Forelimb muscle (tissue), 1 donor: ENCODE measurements around the gene TMEM229B. TPM values are rescaled to one million over a fixed set of nuclear protein-coding genes. Genes with fewer than 3 reads are reported as not detected.

Experiments used
- DNase-seq: peaks from one replicate; pipeline ENCODE4 v3.0.0-alpha.2; 2013; ENCODE audit warnings: low read depth
- polyA plus RNA-seq: library from polyadenylated mRNA; unstranded; fragments of 120-200 nt; gene quantifications from one replicate; pipeline ENCODE4 v1.2.1, GENCODE V29; 2013; ENCODE audit not compliant: insufficient read length

TMEM229B gene
- polyA plus RNA-seq, 1 donor = 0.39 TPM

- DNase-seq = no peak
Measured at GRCh38 chr14:67515386-67516079, 27.0 kb upstream of the TMEM229B start.

GRCh38 chr14:67514650-67515385, 26.3 kb upstream of the TMEM229B start:
- DNase-seq = no peak

- DNase-seq = no peak
Measured at GRCh38 chr14:67514203-67514607, 25.7 kb upstream of the TMEM229B start.

- DNase-seq = no peak
Measured at GRCh38 chr14:67513631-67514108, 25.1 kb upstream of the TMEM229B start.

- no peak for DNase-seq
Measured at GRCh38 chr14:67512463-67513310, 24.2 kb upstream of the TMEM229B start.

GRCh38 chr14:67510836-67511235, 22.3 kb upstream of the TMEM229B start:
- DNase-seq = no peak

GRCh38 chr14:67510121-67510520, 21.6 kb upstream of the TMEM229B start:
- no peak for DNase-seq

- no peak for DNase-seq
Measured at GRCh38 chr14:67508956-67509355, 20.4 kb upstream of the TMEM229B start.

GRCh38 chr14:67505254-67505653, 16.7 kb upstream of the TMEM229B start:
- DNase-seq = no peak

GRCh38 chr14:67503331-67503730, 14.8 kb upstream of the TMEM229B start:
- DNase-seq = no peak

GRCh38 chr14:67502867-67503266, 14.3 kb upstream of the TMEM229B start:
- no peak for DNase-seq

GRCh38 chr14:67501670-67502069, 13.1 kb upstream of the TMEM229B start:
- DNase-seq = no peak

GRCh38 chr14:67500981-67501380, 12.5 kb upstream of the TMEM229B start:
- no peak for DNase-seq

GRCh38 chr14:67497716-67498115, 9.2 kb upstream of the TMEM229B start:
- DNase-seq = no peak

- no peak for DNase-seq
Measured at GRCh38 chr14:67497216-67497615, 8.7 kb upstream of the TMEM229B start.

GRCh38 chr14:67495827-67496226, 7.3 kb upstream of the TMEM229B start:
- DNase-seq = no peak

GRCh38 chr14:67493092-67493717, 4.7 kb upstream of the TMEM229B start:
- no peak for DNase-seq

- DNase-seq = no peak
Measured at GRCh38 chr14:67492538-67492937, 4.0 kb upstream of the TMEM229B start.

- DNase-seq = no peak
Measured at GRCh38 chr14:67491741-67492507, 3.4 kb upstream of the TMEM229B start.

- DNase-seq = no peak
Measured at GRCh38 chr14:67491285-67491684, 2.8 kb upstream of the TMEM229B start.

GRCh38 chr14:67490196-67490595, 1.7 kb upstream of the TMEM229B start:
- DNase-seq = no peak
